GM03348 (cell line): ENCODE data around the gene QRICH2.
"Not testable (repeated sequence)": the region's sequence is repeated elsewhere in the genome, so short reads cannot be mapped to it uniquely, and the experiment has no call there.

Experiments
- DNase-seq: peaks from one replicate; pipeline ENCODE4 v3.0.0; 2012; ENCODE audit warnings: low spot score

Gene QRICH2

GRCh38 chr17:76326306-76326705 is 18.2 kb upstream of the QRICH2 start:
- DNase-seq: no peak

- no peak for DNase-seq
These were observed 10.5 kb upstream of the QRICH2 start for GRCh38 chr17:76318586-76318985.

GRCh38 chr17:76317535-76317934 is 9.5 kb upstream of the QRICH2 start:
- no peak for DNase-seq

GRCh38 chr17:76314392-76315227 is 6.5 kb upstream of the QRICH2 start:
- DNase-seq: no peak

GRCh38 chr17:76312735-76313134 is 4.7 kb upstream of the QRICH2 start:
- DNase-seq: no peak

GRCh38 chr17:76309461-76309860 is 1.4 kb upstream of the QRICH2 start:
- DNase-seq: no peak

GRCh38 chr17:76307299-76307965 is 644 bp downstream of the QRICH2 start:
- no peak for DNase-seq

GRCh38 chr17:76305135-76305454 is 3.0 kb downstream of the QRICH2 start:
- DNase-seq: not testable (repeated sequence)

GRCh38 chr17:76304226-76305134 is 3.6 kb downstream of the QRICH2 start:
- DNase-seq: no peak

- no peak for DNase-seq
These were observed 10.6 kb downstream of the QRICH2 start for GRCh38 chr17:76297436-76297835.

- DNase-seq: no peak
These were observed 11.2 kb downstream of the QRICH2 start for GRCh38 chr17:76296889-76297288.

GRCh38 chr17:76296186-76296585 is 11.9 kb downstream of the QRICH2 start:
- DNase-seq: no peak

GRCh38 chr17:76293106-76293505 is 15.0 kb downstream of the QRICH2 start:
- no peak for DNase-seq

- DNase-seq: no peak
These were observed 15.5 kb downstream of the QRICH2 start for GRCh38 chr17:76292567-76292966.

GRCh38 chr17:76281573-76282371 is 26.3 kb downstream of the QRICH2 start:
- DNase-seq: no peak

GRCh38 chr17:76280650-76281049 is 27.4 kb downstream of the QRICH2 start:
- no peak for DNase-seq

GRCh38 chr17:76279742-76280287 is 28.3 kb downstream of the QRICH2 start:
- DNase-seq: no peak

- DNase-seq: peak; percentile 94
These were observed 28.9 kb downstream of the QRICH2 start for GRCh38 chr17:76278952-76279741.

GRCh38 chr17:76278268-76278908 is 29.7 kb downstream of the QRICH2 start:
- DNase-seq: no peak
